Neuron (in vitro differentiated cells): ENCODE results near the gene RBM7.

Experiments used
- H2AFZ ChIP-seq: one replicate; pipeline ENCODE4 v1.6.1; 2013; ENCODE audit warnings: low read depth, mild to moderate bottlenecking, inconsistent platforms, low read length, moderate library complexity
- H3K27me3 ChIP-seq: one replicate; pipeline ENCODE4 v1.6.1; 2013; ENCODE audit warnings: low read length; ENCODE audit not compliant: insufficient read depth
- H3K36me3 ChIP-seq: one replicate; pipeline ENCODE4 v1.6.1; 2013; ENCODE audit warnings: low read length; ENCODE audit not compliant: insufficient read depth
- H3K4me1 ChIP-seq: one replicate; pipeline ENCODE4 v1.6.1; 2013; ENCODE audit warnings: low read length; ENCODE audit not compliant: insufficient read depth
- H3K4me3 ChIP-seq: 2 replicates; pipeline ENCODE4 v1.5.1; 2013; ENCODE audit warnings: mild to moderate bottlenecking, low read length, moderate library complexity
- H3K9me3 ChIP-seq: one replicate; pipeline ENCODE4 v1.6.1; 2013; ENCODE audit warnings: low read length

Gene RBM7

GRCh38 chr11:114441921-114442320 is 41.5 kb downstream of the RBM7 start:
- H2AFZ ChIP-seq = no peak overlapping the region
- peaks cover 9% of the 10 kb centered on the region for H3K4me1 ChIP-seq
- no peaks in the 10 kb centered on the region for H3K27me3 ChIP-seq
- H3K9me3 ChIP-seq = no peaks in the 10 kb centered on the region
- no peaks in the 10 kb centered on the region for H3K36me3 ChIP-seq
- no peak overlapping the region for H3K4me3 ChIP-seq

DNA sequence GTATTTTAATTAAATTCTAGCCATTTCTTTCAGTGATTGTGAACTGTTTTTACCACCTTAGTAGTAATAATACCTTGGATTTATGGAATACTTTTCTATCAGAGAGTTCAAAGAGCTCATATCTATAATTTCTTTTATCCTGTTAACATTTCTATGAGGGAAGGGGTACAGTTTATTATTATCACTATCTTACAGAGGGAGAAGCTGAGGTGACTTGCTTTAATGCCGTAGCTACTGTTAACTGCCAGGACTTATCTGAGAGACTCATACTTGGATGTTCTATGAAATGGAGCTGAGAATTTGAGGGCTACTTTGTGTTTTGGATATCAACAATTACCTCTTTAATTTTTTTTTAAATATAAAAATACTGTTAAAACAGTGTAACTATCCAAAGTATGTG is 42.1 kb downstream of the RBM7 start:
- Histone ChIP-seq H3K27me3 (no peaks in the 10 kb centered on the region), H3K4me1 (peaks cover 9% of the 10 kb centered on the region), H3K36me3 (no peaks in the 10 kb centered on the region), H3K9me3 (no peaks in the 10 kb centered on the region), H2AFZ (no peak overlapping the region), H3K4me3 (no peak overlapping the region)

DNA sequence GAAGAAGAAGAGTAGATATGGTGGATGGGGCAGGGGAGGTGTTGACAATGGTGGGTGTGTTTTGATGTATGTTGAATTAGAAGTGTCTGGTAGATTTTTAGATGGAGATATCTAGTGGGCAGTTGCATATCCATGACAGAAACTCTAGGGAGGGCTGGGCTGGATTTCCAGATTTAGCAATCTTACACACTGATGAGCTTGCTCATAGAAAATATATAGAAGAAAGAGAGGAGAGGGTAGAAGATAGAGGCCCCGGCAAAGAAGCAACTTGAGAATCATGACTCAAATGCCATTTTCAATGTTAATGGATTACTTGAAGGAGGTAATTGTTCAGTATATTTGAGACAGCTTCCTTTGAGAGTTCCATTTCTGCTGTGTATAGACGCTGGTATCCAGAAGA is 47.0 kb downstream of the RBM7 start:
- Histone ChIP-seq H3K27me3 (no peaks in the 10 kb centered on the region), H3K4me1 (no peaks in the 10 kb centered on the region), H3K4me3 (no peak overlapping the region), H3K9me3 (no peaks in the 10 kb centered on the region), H2AFZ (no peak overlapping the region), H3K36me3 (peaks cover 6% of the 10 kb centered on the region)

DNA sequence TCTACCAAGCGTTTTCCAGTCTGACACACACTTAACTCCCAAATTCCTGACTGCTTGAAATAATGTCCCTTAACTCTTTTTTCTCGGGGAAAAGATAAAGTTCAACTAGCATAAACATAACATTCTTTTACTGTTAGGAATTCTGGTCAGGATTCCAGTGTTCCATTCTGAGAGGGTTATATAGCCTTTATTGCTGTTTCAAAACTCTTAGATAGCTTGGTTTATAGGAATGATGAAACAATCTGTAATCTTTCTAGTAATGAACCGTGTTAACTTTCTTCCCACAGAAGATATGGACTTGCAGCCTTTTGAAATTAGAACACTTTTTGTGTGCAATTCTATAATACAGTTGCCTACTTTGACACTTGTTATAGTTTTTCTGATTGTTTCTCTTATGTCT is 47.4 kb downstream of the RBM7 start:
- Histone ChIP-seq H3K4me1 (no peaks in the 10 kb centered on the region), H3K9me3 (no peaks in the 10 kb centered on the region), H3K36me3 (peaks cover 6% of the 10 kb centered on the region), H2AFZ (no peak overlapping the region), H3K4me3 (no peak overlapping the region), H3K27me3 (no peaks in the 10 kb centered on the region)

GRCh38 chr11:114448749-114449482 is 48.5 kb downstream of the RBM7 start:
- H3K36me3 ChIP-seq = peaks cover 6% of the 10 kb centered on the region
- no peaks in the 10 kb centered on the region for H3K4me1 ChIP-seq
- no peak overlapping the region for H3K4me3 ChIP-seq
- no peak overlapping the region for H2AFZ ChIP-seq
- H3K9me3 ChIP-seq = no peaks in the 10 kb centered on the region
- no peaks in the 10 kb centered on the region for H3K27me3 ChIP-seq

DNA sequence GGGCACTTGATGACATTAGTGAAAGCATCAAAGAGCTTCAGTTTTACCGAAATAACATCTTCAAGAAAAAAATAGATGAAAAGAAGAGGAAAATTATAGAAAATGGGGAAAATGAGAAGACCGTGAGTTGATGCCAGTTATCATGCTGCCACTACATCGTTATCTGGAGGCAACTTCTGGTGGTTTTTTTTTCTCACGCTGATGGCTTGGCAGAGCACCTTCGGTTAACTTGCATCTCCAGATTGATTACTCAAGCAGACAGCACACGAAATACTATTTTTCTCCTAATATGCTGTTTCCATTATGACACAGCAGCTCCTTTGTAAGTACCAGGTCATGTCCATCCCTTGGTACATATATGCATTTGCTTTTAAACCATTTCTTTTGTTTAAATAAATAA is 49.4 kb downstream of the RBM7 start:
- H3K9me3 ChIP-seq = no peaks in the 10 kb centered on the region
- H3K27me3 ChIP-seq = no peaks in the 10 kb centered on the region
- H3K36me3 ChIP-seq = peaks cover 6% of the 10 kb centered on the region
- no peaks in the 10 kb centered on the region for H3K4me1 ChIP-seq
- H2AFZ ChIP-seq = no peak overlapping the region
- no peak overlapping the region for H3K4me3 ChIP-seq

GRCh38 chr11:114452399-114452798 is 51.9 kb downstream of the RBM7 start:
- Histone ChIP-seq H3K27me3 (no peaks in the 10 kb centered on the region), H3K36me3 (peaks cover 6% of the 10 kb centered on the region), H3K9me3 (no peaks in the 10 kb centered on the region), H3K4me3 (no peak overlapping the region), H2AFZ (no peak overlapping the region), H3K4me1 (no peaks in the 10 kb centered on the region)
